ENCODE data around the gene ECPAS. TPM values are rescaled to one million over a fixed set of nuclear protein-coding genes. Genes with fewer than 3 reads are reported as not detected.
A peak's percentile ranks its signal among the peaks of the same experiment; 100 is the strongest.
"Not testable (repeated sequence)": the region's sequence is repeated elsewhere in the genome, so short reads cannot be mapped to it uniquely, and the experiment has no call there.

ECPAS gene
- total and polyA plus RNA-seq, 5 experiments from 2014 or later = 9.7 to 72.5 (median 12.9) TPM

GRCh38 chr9:111356481-111357244 lies 127.5 kb downstream of the ECPAS start:
- Mint-ChIP-seq H3K4me1 (no peaks in the 10 kb centered on the region), H3K27me3 (no peaks in the 10 kb centered on the region), H3K36me3 (peaks cover 0 to 11% (median 8%) of the 10 kb centered on the region in 3 donors), H3K27ac (peak overlapping the region in 1 of 10 donors; percentile 24), H3K9me3 (peaks cover 0 to 23% (median 4%) of the 10 kb centered on the region in 9 donors), H3K4me3 (no peak overlapping the region)
- no peak for ATAC-seq
- POLR2A ChIA-PET = interaction anchor here (0.6 kb wide), 1 partner anchor 566 kb away, joined by 3 read pairs; no protein-coding TSS in a partner anchor
- no peak for DNase-seq

- DNase-seq (no peak), ATAC-seq (no peak)
- H3K27ac Mint-ChIP-seq = no peak overlapping the region
- no peak overlapping the region for H3K4me3 Mint-ChIP-seq
- peaks cover 0 to 31% (median 11%) of the 10 kb centered on the region in 9 donors for H3K9me3 Mint-ChIP-seq
- POLR2A ChIA-PET = no interaction called here
- no peaks in the 10 kb centered on the region for H3K4me1 Mint-ChIP-seq
- H3K27me3 Mint-ChIP-seq = peaks cover 0 to 4% (median 1%) of the 10 kb centered on the region in 5 donors
- H3K36me3 Mint-ChIP-seq = no peaks in the 10 kb centered on the region
Measured at GRCh38 chr9:111352545-111352944, 131.6 kb downstream of the ECPAS start.

GRCh38 chr9:111350556-111350955 lies 133.6 kb downstream of the ECPAS start:
- POLR2A ChIA-PET = no interaction called here

GRCh38 chr9:111349766-111350165 lies 134.4 kb downstream of the ECPAS start:
- H3K27me3 Mint-ChIP-seq = peaks cover 6 to 11% (median 8%) of the 10 kb centered on the region in 5 donors
- no peaks in the 10 kb centered on the region for H3K36me3 Mint-ChIP-seq
- peaks cover 0 to 26% (median 10%) of the 10 kb centered on the region in 9 donors for H3K9me3 Mint-ChIP-seq
- POLR2A ChIA-PET = no interaction called here
- H3K4me3 Mint-ChIP-seq = no peak overlapping the region
- DNase-seq (no peak), ATAC-seq (no peak)
- H3K27ac Mint-ChIP-seq = no peak overlapping the region
- H3K4me1 Mint-ChIP-seq = no peaks in the 10 kb centered on the region

More at GRCh38 chr9:111350556-111350955, 133.6 kb downstream of the ECPAS start:
- Mint-ChIP-seq H3K9me3 (peaks cover 0 to 26% (median 10%) of the 10 kb centered on the region in 9 donors), H3K4me3 (no peak overlapping the region), H3K4me1 (no peaks in the 10 kb centered on the region), H3K27me3 (peaks cover 5 to 8% (median 8%) of the 10 kb centered on the region in 5 donors), H3K36me3 (no peaks in the 10 kb centered on the region), H3K27ac (no peak overlapping the region)
- no peak for ATAC-seq
- DNase-seq = no peak

GRCh38 chr9:111348821-111349271 lies 135.3 kb downstream of the ECPAS start:
- no peak for DNase-seq
- H3K27me3 Mint-ChIP-seq = peaks cover 6 to 18% (median 8%) of the 10 kb centered on the region in 5 donors
- peaks cover 0 to 3% (median 0%) of the 10 kb centered on the region in 3 donors for H3K36me3 Mint-ChIP-seq
- POLR2A ChIA-PET = no interaction called here
- H3K4me1 Mint-ChIP-seq = no peaks in the 10 kb centered on the region
- H3K27ac Mint-ChIP-seq = no peak overlapping the region
- H3K4me3 Mint-ChIP-seq = no peak overlapping the region
- H3K9me3 Mint-ChIP-seq = peaks cover 0 to 26% (median 10%) of the 10 kb centered on the region in 9 donors
- ATAC-seq = no peak

- peak overlapping the region in 1 of 10 donors; percentile 6 for H3K27ac Mint-ChIP-seq
- peak overlapping the region in 4 of 10 donors; percentile 8 to 21 (median 15) for H3K4me3 Mint-ChIP-seq
- peaks cover 0 to 22% (median 9%) of the 10 kb centered on the region in 9 donors for H3K9me3 Mint-ChIP-seq
- peaks cover 4 to 16% (median 10%) of the 10 kb centered on the region in 5 donors for H3K27me3 Mint-ChIP-seq
- peaks cover 7 to 20% (median 16%) of the 10 kb centered on the region in 4 donors for H3K4me1 Mint-ChIP-seq
- peak; percentile 25 to 46 for ATAC-seq
- peaks cover 0 to 17% (median 14%) of the 10 kb centered on the region in 3 donors for H3K36me3 Mint-ChIP-seq
- DNase-seq = peak in 3 of 10 donors; percentile 13 to 60 (median 22)
- POLR2A ChIA-PET = not testable (repeated sequence)
Measured at GRCh38 chr9:111334318-111334863, 149.8 kb downstream of the ECPAS start.

- Mint-ChIP-seq H3K27ac (no peak within 1 kb of the TSS), H3K9me3 (peaks cover 0 to 2% (median 0%) of the 10 kb centered on the region in 9 donors), H3K4me3 (no peak within 1 kb of the TSS), H3K4me1 (peaks cover 3 to 13% (median 9%) of the 10 kb centered on the region in 4 donors), H3K36me3 (peaks cover 0 to 6% (median 0%) of the 10 kb centered on the region in 3 donors), H3K27me3 (peaks cover 6 to 22% (median 13%) of the 10 kb centered on the region in 5 donors)
- ATAC-seq = no peak
- no peak for DNase-seq
- POLR2A ChIA-PET = no interaction called here
Measured at GRCh38 chr9:111330124-111330523, 154.1 kb downstream of the ECPAS start, which contains the start of gene OR2K2. Gene OR2K2 (minus strand): TSS chr9:111330224. CDS start chr9:111328433, 1,791 bp downstream.

GRCh38 chr9:111320631-111321030 lies 163.6 kb downstream of the ECPAS start:
- POLR2A ChIA-PET = no interaction called here
- no peak overlapping the region for H3K27ac Mint-ChIP-seq
- H3K36me3 Mint-ChIP-seq = peaks cover 0 to 9% (median 3%) of the 10 kb centered on the region in 3 donors
- no peak for DNase-seq
- no peaks in the 10 kb centered on the region for H3K4me1 Mint-ChIP-seq
- no peak for ATAC-seq
- H3K9me3 Mint-ChIP-seq = peaks cover 0 to 18% (median 12%) of the 10 kb centered on the region in 9 donors
- H3K27me3 Mint-ChIP-seq = peaks cover 11 to 27% (median 18%) of the 10 kb centered on the region in 5 donors
- no peak overlapping the region for H3K4me3 Mint-ChIP-seq

GRCh38 chr9:111316796-111317195 lies 167.4 kb downstream of the ECPAS start:
- H3K4me3 Mint-ChIP-seq = no peak overlapping the region
- peaks cover 0 to 6% (median 3%) of the 10 kb centered on the region in 3 donors for H3K36me3 Mint-ChIP-seq
- H3K9me3 Mint-ChIP-seq = peaks cover 0 to 14% (median 6%) of the 10 kb centered on the region in 9 donors
- ATAC-seq (no peak), DNase-seq (no peak)
- no peaks in the 10 kb centered on the region for H3K4me1 Mint-ChIP-seq
- POLR2A ChIA-PET = no interaction called here
- H3K27ac Mint-ChIP-seq = no peak overlapping the region
- peaks cover 9 to 20% (median 10%) of the 10 kb centered on the region in 5 donors for H3K27me3 Mint-ChIP-seq

Other genes starting within 250 kb of the ECPAS start
- not detected for gene OR2K2, start 154.2 kb downstream of the ECPAS start, total RNA-seq
- gene OR2K2, start 154.2 kb downstream of the ECPAS start, polyA plus RNA-seq = not detected
- 10 to 100 TPM; 18.5 to 19.4 TPM for gene ZNF483, start 40.8 kb upstream of the ECPAS start, total RNA-seq
- 1 to 10 TPM; 2.0 to 8.5 (median 7.9) TPM for gene ZNF483, start 40.8 kb upstream of the ECPAS start, polyA plus RNA-seq
- gene PTGR1, start 115.3 kb upstream of the ECPAS start, total RNA-seq = not detected
- not detected for gene PTGR1, start 115.3 kb upstream of the ECPAS start, polyA plus RNA-seq
- 1 to 10 TPM; 3.4 TPM for gene DNAJC25, start 147.0 kb upstream of the ECPAS start, total RNA-seq
- 1 to 10 TPM; 1.1 to 2.4 (median 1.7) TPM for gene DNAJC25, start 147.0 kb upstream of the ECPAS start, polyA plus RNA-seq
- gene GNG10, start 177.2 kb upstream of the ECPAS start, total RNA-seq = 10 to 100 TPM; 10.8 to 12.7 TPM
- gene GNG10, start 177.2 kb upstream of the ECPAS start, polyA plus RNA-seq = 10 to 100 TPM; 20.9 to 26.4 (median 22.7) TPM

Data from naive thymus-derived CD8-positive, alpha-beta T cell (primary cell).